NT2/D1 (cell line): Measurements from ENCODE around the gene DMRT2.

ENCODE experiments used
- YY1 ChIP-seq: IDR thresholded peaks from 2 replicates; pipeline ENCODE4 v1.6.1; 2011; ENCODE audit not compliant: insufficient read length, insufficient read depth
- ZNF274 ChIP-seq: IDR thresholded peaks from 2 replicates; pipeline ENCODE4 v1.6.1; 2011; ENCODE audit warnings: mild to moderate bottlenecking, low read depth, low read length

- TF ChIP-seq ZNF274 (no peak), YY1 (no peak)
Measured at GRCh38 chr9:1050125-1050895, at the start of gene DMRT2.
